CD4-positive, alpha-beta T cell treated with Interleukin-6 at 100 ng/mL for 8 hours (primary cell): ENCODE data around the gene ATXN7L1.
A peak's percentile ranks its signal among the peaks of the same experiment; 100 is the strongest.

Experiments used
- DNase-seq: peaks from one replicate; pipeline ENCODE4 v3.0.0-alpha.2; 2020; ENCODE audit warnings: mixed read lengths, low spot score

The ATXN7L1 gene

GRCh38 chr7:105675934-105676371, 200.4 kb downstream of the ATXN7L1 start:
- DNase-seq, result peak; percentile 66

GRCh38 chr7:105674200-105674920, 202.0 kb downstream of the ATXN7L1 start:
- DNase-seq, result no peak

- DNase-seq, result no peak
These were observed 202.9 kb downstream of the ATXN7L1 start for GRCh38 chr7:105673367-105674084.

- DNase-seq, result no peak
These were observed 203.6 kb downstream of the ATXN7L1 start for GRCh38 chr7:105672801-105673200.

GRCh38 chr7:105666324-105666723, 210.1 kb downstream of the ATXN7L1 start:
- no peak for DNase-seq

- DNase-seq, result no peak
These were observed 210.7 kb downstream of the ATXN7L1 start for GRCh38 chr7:105665684-105666083.

- DNase-seq, result no peak
These were observed 211.4 kb downstream of the ATXN7L1 start for GRCh38 chr7:105664816-105665525.

GRCh38 chr7:105662998-105663397, 213.4 kb downstream of the ATXN7L1 start:
- no peak for DNase-seq

- DNase-seq, result no peak
These were observed 214.8 kb downstream of the ATXN7L1 start for GRCh38 chr7:105661625-105662024.

- DNase-seq, result peak; percentile 70
These were observed 219.4 kb downstream of the ATXN7L1 start for GRCh38 chr7:105656922-105657521.

GRCh38 chr7:105655500-105656380, 220.7 kb downstream of the ATXN7L1 start:
- no peak for DNase-seq

- no peak for DNase-seq
These were observed 221.3 kb downstream of the ATXN7L1 start for GRCh38 chr7:105655067-105655466.

GRCh38 chr7:105654095-105654686, 222.2 kb downstream of the ATXN7L1 start:
- DNase-seq, result no peak

- no peak for DNase-seq
These were observed 222.9 kb downstream of the ATXN7L1 start for GRCh38 chr7:105653441-105654005.

GRCh38 chr7:105652359-105652993, 223.9 kb downstream of the ATXN7L1 start:
- DNase-seq, result peak; percentile 45

GRCh38 chr7:105651798-105652197, 224.6 kb downstream of the ATXN7L1 start:
- no peak for DNase-seq

GRCh38 chr7:105650382-105650970, 225.9 kb downstream of the ATXN7L1 start:
- no peak for DNase-seq

GRCh38 chr7:105649727-105650381, 226.5 kb downstream of the ATXN7L1 start:
- DNase-seq, result no peak
